ENCODE data around the gene COX6B2. TPM values are rescaled to one million over a fixed set of nuclear protein-coding genes. Genes with fewer than 3 reads are reported as not detected.

COX6B2 gene
- total RNA-seq, 1 experiment from 2014 or later = 3.3 TPM

DNA sequence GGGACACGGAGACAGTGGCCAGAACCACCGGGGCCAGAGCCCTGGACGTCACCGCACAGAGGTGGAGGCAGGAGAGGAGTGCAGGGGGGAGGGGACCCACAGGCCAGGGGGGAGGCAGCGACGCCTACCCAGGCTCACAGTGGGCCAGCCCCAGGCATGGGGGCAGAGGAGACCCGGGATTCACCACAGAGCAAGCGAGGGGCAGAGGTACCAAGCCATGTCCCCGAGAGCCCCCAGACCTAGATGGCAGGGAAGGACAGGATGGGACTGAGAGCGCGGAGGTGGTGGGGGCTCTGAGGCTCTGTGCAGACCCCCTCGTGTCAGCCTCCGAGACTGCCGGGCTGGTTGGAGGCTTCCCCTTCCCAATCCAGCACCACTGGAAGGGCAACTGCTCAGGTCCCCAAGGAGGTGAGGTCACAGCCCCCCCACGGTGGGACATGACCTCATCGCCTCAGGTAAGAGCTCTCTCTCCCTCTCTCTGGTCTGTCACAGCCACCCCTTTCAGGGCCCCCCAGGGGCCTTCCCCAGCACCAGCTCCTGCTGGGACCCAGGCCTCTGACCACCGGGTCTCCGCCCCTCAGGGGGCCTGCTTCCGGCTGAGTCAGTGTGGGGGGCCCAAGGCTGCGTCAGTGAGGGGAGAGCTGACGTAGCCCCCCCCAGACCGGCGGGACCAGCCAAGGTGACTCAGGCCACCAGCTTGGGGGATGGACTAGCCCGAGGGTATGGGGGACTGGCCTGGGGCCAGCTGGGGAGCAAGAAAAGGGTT is 18.0 kb upstream of the COX6B2 start:
- no peaks in the 10 kb centered on the region for H3K36me3 ChIP-seq (ENCODE audit: low read depth)
- H4K20me1 ChIP-seq (ENCODE audit: insufficient read depth) = peaks cover 12% of the 10 kb centered on the region
- no peak for TF ChIP-seq EZH2 (IDR thresholded peaks at IDR 0.05; ENCODE audit: low read depth)
- TF ChIP-seq, protein P1, sequence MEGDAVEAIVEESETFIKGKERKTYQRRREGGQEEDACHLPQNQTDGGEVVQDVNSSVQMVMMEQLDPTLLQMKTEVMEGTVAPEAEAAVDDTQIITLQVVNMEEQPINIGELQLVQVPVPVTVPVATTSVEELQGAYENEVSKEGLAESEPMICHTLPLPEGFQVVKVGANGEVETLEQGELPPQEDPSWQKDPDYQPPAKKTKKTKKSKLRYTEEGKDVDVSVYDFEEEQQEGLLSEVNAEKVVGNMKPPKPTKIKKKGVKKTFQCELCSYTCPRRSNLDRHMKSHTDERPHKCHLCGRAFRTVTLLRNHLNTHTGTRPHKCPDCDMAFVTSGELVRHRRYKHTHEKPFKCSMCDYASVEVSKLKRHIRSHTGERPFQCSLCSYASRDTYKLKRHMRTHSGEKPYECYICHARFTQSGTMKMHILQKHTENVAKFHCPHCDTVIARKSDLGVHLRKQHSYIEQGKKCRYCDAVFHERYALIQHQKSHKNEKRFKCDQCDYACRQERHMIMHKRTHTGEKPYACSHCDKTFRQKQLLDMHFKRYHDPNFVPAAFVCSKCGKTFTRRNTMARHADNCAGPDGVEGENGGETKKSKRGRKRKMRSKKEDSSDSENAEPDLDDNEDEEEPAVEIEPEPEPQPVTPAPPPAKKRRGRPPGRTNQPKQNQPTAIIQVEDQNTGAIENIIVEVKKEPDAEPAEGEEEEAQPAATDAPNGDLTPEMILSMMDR (conservative IDR thresholded peaks at IDR 0.05) = no peak
- peaks cover 5% of the 10 kb centered on the region; the same call in 1 of the 2 replicates for H3K27me3 ChIP-seq (ENCODE audit: insufficient read depth, low read depth)
- H3K9me2 ChIP-seq (ENCODE audit: insufficient read depth) = no peaks in the 10 kb centered on the region
- intact Hi-C loops (cut with micrococcal nuclease; ENCODE audit: unreplicated experiment) = no loop called here
- no peak overlapping the region for H3K27ac ChIP-seq
- TSS peak; percentile 17 for BruUV-seq (replicated peaks)
- ChIA-PET POLR2A (ENCODE audit: unreplicated experiment) (interaction anchor here (0.6 to 1.2 kb wide), 7 partner anchors 19 to 748 kb away, joined by 3 to 15 read pairs (median 6); partner anchors contain the start of genes KMT5C and ZNF787), CTCF (interaction anchor here (0.6 to 0.7 kb wide), 3 partner anchors 9 to 232 kb away, joined by 3 read pairs; partner anchors contain the start of gene GARIN5B)
- H3K79me2 ChIP-seq (ENCODE audit: low read depth) = no peaks in the 10 kb centered on the region
- DNase-seq = peak; percentile 64 to 91
- H3K9me3 ChIP-seq (ENCODE audit: insufficient read depth, low read depth) = no peaks in the 10 kb centered on the region
- peaks cover 50% of the 10 kb centered on the region for H3K4me1 ChIP-seq (replicated peaks; ENCODE audit: insufficient read depth)
- H2AFZ ChIP-seq = no peak overlapping the region
- peaks cover 50% of the 10 kb centered on the region; the same call in 1 of the 2 replicates for H3F3A ChIP-seq (ENCODE audit: insufficient read depth, low read depth)
- H3K4me2 ChIP-seq = peak overlapping the region; percentile 71
- peak overlapping the region; percentile 24; the same call in 1 of the 2 replicates for H3K4me3 ChIP-seq

DNA sequence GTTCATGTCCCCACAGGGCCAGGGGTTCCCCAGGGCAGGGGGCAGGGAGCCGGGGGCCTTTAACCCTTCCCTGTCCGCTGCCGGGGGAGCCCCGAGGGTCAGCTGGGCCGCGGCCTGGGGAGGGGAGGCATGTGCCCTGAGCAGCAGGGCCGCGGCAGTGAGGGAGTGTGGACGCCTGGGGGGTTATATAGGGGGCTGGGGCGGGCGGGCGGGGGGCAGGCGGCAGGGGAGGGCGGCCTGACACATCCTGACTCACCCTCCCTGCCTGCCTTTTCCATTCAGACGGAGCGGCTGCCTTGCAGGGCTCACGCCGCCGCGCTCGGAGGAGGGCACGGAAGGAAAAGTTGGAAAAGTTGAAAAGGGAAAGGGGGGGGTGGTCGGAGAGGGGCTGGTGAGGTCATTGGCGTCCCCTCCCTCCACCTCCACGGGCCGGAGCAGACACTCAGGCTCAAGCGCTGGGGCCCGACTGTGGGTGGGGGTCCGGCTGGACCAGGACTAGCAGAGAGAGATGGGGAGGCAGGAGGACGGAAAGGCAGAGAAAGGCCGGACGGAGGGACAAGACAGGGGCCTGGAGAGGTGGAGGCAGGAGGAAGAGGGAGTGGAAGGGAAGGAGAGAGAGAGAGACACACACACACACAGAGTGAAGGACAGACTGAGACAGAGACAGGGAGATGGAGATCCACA is 15.9 kb upstream of the COX6B2 start, which contains the start of gene IL11:
Gene IL11, minus strand, starts transcription at position 159 of the 684 bp plus-strand sequence. Its CDS starts 153 bp downstream, at position 6.
- H3K4me3 ChIP-seq = peak within 1 kb of the TSS; percentile 62
- intact Hi-C loops (cut with micrococcal nuclease; ENCODE audit: unreplicated experiment) = no loop called here
- no peaks in the 10 kb centered on the region for H4K20me1 ChIP-seq (ENCODE audit: insufficient read depth)
- H3K4me2 ChIP-seq = peak within 1 kb of the TSS; percentile 96
- peak in 1 of 2 experiments; percentile 33 for DNase-seq
- CTCF ChIA-PET = no interaction called here
- H3K36me3 ChIP-seq (ENCODE audit: low read depth) = no peaks in the 10 kb centered on the region
- peak within 1 kb of the TSS; percentile 75 for H2AFZ ChIP-seq
- no peaks in the 10 kb centered on the region for H3K9me3 ChIP-seq (ENCODE audit: insufficient read depth, low read depth)
- H3K27me3 ChIP-seq (ENCODE audit: insufficient read depth, low read depth) = peaks cover 5% of the 10 kb centered on the region; the same call in 1 of the 2 replicates
- peaks cover 42% of the 10 kb centered on the region for H3K4me1 ChIP-seq (replicated peaks; ENCODE audit: insufficient read depth)
- BruUV-seq (replicated peaks) = no TSS peak
- no peaks in the 10 kb centered on the region for H3K79me2 ChIP-seq (ENCODE audit: low read depth)
- POLR2A ChIA-PET (ENCODE audit: unreplicated experiment) = no interaction called here
- H3K9me2 ChIP-seq (ENCODE audit: insufficient read depth) = no peaks in the 10 kb centered on the region
- TF ChIP-seq, protein P1 (conservative IDR thresholded peaks at IDR 0.05) = no peak
- TF ChIP-seq EZH2 (IDR thresholded peaks at IDR 0.05; ENCODE audit: low read depth) = no peak
- H3K27ac ChIP-seq = no peak within 1 kb of the TSS
- peaks cover 35% of the 10 kb centered on the region; the same call in 1 of the 2 replicates for H3F3A ChIP-seq (ENCODE audit: insufficient read depth, low read depth)

DNA sequence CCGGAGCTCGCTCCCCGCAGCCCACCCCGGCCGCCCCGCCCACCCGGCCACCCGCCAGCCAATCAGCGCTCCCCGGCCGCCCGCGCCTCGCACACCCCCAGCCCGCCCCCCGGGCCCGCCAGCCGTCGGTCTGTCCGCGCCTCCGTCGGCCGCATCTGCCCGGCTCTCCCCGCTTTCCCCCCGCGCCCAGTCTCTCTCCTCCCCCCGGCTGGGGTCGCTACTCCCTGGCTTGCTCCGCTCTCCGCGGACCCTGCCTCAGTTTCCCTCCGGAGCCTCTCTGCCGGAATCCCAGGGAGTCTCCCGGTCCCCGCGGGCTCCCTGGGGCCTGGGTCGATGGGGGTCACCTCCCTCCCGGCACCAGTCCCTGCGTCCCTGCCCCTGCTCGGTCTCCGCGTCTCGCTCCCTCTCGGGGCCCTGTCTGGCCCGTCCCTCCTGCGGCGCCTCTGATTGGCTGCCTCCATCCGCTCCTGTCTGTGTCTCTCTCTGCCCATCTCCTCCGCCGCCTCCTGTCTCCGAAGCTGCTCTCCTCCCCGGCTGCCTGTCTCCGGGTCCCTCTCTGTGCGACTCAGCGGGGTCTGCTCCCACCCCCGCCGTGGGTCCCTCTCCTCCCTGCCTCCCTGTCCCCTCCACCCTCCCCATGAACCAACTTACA is 15.3 kb upstream of the COX6B2 start:
- Histone ChIP-seq H3K79me2 (ENCODE audit: low read depth) (no peaks in the 10 kb centered on the region), H3K27ac (no peak overlapping the region)
- peak in 1 of 2 experiments; percentile 60 for DNase-seq

More for the DNA sequence above, 15.3 kb upstream of the COX6B2 start:
- Histone ChIP-seq H3F3A (ENCODE audit: insufficient read depth, low read depth) (peaks cover 35% of the 10 kb centered on the region; the same call in 1 of the 2 replicates), H2AFZ (peak overlapping the region; percentile 75), H3K4me2 (peak overlapping the region; percentile 96), H4K20me1 (ENCODE audit: insufficient read depth) (no peaks in the 10 kb centered on the region), H3K4me3 (peak overlapping the region; percentile 62), H3K9me2 (ENCODE audit: insufficient read depth) (no peaks in the 10 kb centered on the region), H3K9me3 (ENCODE audit: insufficient read depth, low read depth) (no peaks in the 10 kb centered on the region), H3K36me3 (ENCODE audit: low read depth) (no peaks in the 10 kb centered on the region), H3K27me3 (ENCODE audit: insufficient read depth, low read depth) (peaks cover 5% of the 10 kb centered on the region; the same call in 1 of the 2 replicates), H3K4me1 (replicated peaks; ENCODE audit: insufficient read depth) (peaks cover 42% of the 10 kb centered on the region)
- ChIA-PET POLR2A (ENCODE audit: unreplicated experiment) (interaction anchor here (0.6 kb wide), 1 partner anchor 223 kb away, joined by 4 read pairs; no protein-coding TSS in a partner anchor), CTCF (interaction anchor here (0.7 kb wide), 1 partner anchor 228 kb away, joined by 3 read pairs; no protein-coding TSS in a partner anchor)
- BruUV-seq (replicated peaks) = TSS peak; percentile 61
- TF ChIP-seq EZH2 (IDR thresholded peaks at IDR 0.05; ENCODE audit: low read depth) = peak; percentile 98
- TF ChIP-seq, protein P1 (conservative IDR thresholded peaks at IDR 0.05) = no peak
- intact Hi-C loops (cut with micrococcal nuclease; ENCODE audit: unreplicated experiment) = loop anchor here (2.0 kb wide), 1 partner anchor 31 kb away; the partner anchor contains the start of gene KMT5C

All from PC-9 (cell line).